Measurements from ENCODE around the gene BAZ1B. TPM values are rescaled to one million over a fixed set of nuclear protein-coding genes. Genes with fewer than 3 reads are reported as not detected.
"Not testable (repeated sequence)": the region's sequence is repeated elsewhere in the genome, so short reads cannot be mapped to it uniquely, and the experiment has no call there.

Gene BAZ1B
- total and polyA plus RNA-seq, 9 of the 15 experiments (the other 6 are each of a cell fraction or from before 2014, with no cell fraction given) = 15.0 to 134 (median 79.5) TPM

DNA sequence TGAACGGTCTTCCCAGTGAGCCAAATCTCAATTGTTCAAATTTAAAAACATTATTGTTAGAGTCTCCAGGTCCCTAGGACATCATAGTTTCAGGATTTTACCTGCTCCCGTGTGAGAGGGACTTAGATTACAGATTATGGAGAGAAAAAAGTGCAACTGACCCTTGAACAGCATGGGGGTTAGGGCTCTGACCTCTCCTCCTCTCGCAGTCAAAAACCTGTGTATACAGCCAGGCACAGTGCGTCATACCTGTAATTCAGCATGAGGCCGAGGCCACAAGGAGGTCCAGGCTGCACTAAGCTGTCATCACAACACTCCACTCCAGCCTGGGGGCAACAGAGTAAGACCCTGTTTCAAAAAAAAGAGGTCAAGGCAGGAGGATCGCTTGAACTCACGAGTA, 25.5 kb downstream of the BAZ1B start (continued):
- TF ChIP-seq, protein P1, sequence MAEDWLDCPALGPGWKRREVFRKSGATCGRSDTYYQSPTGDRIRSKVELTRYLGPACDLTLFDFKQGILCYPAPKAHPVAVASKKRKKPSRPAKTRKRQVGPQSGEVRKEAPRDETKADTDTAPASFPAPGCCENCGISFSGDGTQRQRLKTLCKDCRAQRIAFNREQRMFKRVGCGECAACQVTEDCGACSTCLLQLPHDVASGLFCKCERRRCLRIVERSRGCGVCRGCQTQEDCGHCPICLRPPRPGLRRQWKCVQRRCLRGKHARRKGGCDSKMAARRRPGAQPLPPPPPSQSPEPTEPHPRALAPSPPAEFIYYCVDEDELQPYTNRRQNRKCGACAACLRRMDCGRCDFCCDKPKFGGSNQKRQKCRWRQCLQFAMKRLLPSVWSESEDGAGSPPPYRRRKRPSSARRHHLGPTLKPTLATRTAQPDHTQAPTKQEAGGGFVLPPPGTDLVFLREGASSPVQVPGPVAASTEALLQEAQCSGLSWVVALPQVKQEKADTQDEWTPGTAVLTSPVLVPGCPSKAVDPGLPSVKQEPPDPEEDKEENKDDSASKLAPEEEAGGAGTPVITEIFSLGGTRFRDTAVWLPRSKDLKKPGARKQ (CRISPR knock-in tag; IDR thresholded peaks at IDR 0.05) = no peak
- TF ChIP-seq ADNP (tag; IDR thresholded peaks at IDR 0.05) = no peak

DNA sequence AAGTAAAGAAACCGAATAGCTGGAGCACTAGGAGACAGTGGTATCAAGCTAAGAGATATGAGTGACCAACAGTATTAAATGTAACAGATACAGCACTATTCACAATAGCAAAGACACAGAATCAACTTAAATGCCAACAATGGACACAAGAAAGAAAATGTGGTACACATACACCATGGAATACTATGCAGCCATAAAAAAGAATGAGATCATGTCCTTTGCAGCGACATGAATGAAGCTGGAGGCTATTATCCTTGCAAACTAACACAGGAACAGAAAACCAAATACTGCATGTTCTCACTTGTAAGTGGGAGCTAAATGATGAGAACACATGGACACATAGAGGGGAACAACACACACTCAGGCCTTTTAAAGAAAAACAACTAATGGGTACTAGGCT, 26.6 kb downstream of the BAZ1B start:
- FAIRE-seq; H3K4me1 ChIP-seq (replicated peaks in 1 of 2; ENCODE audit: control insufficient read depth in 2 of 2, insufficient read depth in 2 of 2, low read length in 2 of 2); intact Hi-C loops (cut with micrococcal nuclease); CTCF ChIA-PET (ENCODE audit: low intra/inter-chr PET ratio); in situ Hi-C loops (cut with MboI); H3K4me2 ChIP-seq (ENCODE audit: insufficient read depth, low read length); DNase-seq (ENCODE audit: extremely low read depth in 1 of 4, low spot score in 3 of 4); ATAC-seq; H2AFZ ChIP-seq (ENCODE audit: low read depth, low read length); H3K9me1 ChIP-seq (ENCODE audit: control insufficient read depth, insufficient read depth, low read length); H3K4me3 ChIP-seq; H3K27ac ChIP-seq (ENCODE audit: extremely low read depth, low read depth, low read length); H3K9ac ChIP-seq (ENCODE audit: insufficient read depth in 1 of 2, low read depth in 2 of 2, low read length in 2 of 2); H4K20me1 ChIP-seq (replicated peaks; ENCODE audit: control insufficient read depth, insufficient read depth, low read length); BruUV-seq (replicated peaks); H3K9me3 ChIP-seq (replicated peaks; ENCODE audit: control insufficient read depth, insufficient read depth, low read depth, low read length); H3K27me3 ChIP-seq (ENCODE audit: control insufficient read depth in 2 of 2, insufficient read depth in 2 of 2, low read length in 2 of 2): not testable (repeated sequence)
- Histone ChIP-seq H3K79me2 (ENCODE audit: control insufficient read depth, insufficient read depth, low read length) (peaks cover 59% of the 10 kb centered on the region; the same call in 2 of the 3 replicates), H3K36me3 (ENCODE audit: control insufficient read depth, insufficient read depth, low read length) (peaks cover 97% of the 10 kb centered on the region)
- 96% methylated on average over 2 of the region's 2 CpGs for WGBS (ENCODE audit: insufficient coverage, low coverage, missing lambda C conversion rate)
- POLR2A ChIA-PET = interaction anchor here (1.7 kb wide), 1 partner anchor 19 kb away, joined by 5 read pairs; no protein-coding TSS in a partner anchor
- peak; percentile 91 for TF ChIP-seq ZNF146 (CRISPR knock-in tag; IDR thresholded peaks at IDR 0.05; ENCODE audit: unreplicated experiment)
